HepG2 (cell line): ENCODE results near the gene NKD1.

ENCODE experiments used
- EZH2 ChIP-seq: conservative IDR thresholded peaks from 2 replicates; pipeline ENCODE4 v1.6.1; 2012; ENCODE audit warnings: mild to moderate bottlenecking, low read depth, low read length, moderate library complexity
- NR3C1 ChIP-seq: sonication (generic); formaldehyde crosslinking; IDR thresholded peaks from 2 replicates; pipeline ENCODE4 v1.4.0; 2020; ENCODE audit warnings: missing genetic modification reagents
- POLR2A ChIP-seq, 2 experiments: IDR thresholded peaks; 2 replicates each; pipeline ENCODE4 v1.6.1; 2011; ENCODE audit warnings: low read depth in 2 of 2, low read length in 2 of 2, mild to moderate bottlenecking in 1 of 2, moderate library complexity in 1 of 2; ENCODE audit not compliant: insufficient read depth in 1 of 2
- PRPF4 ChIP-seq: fragments of 200-400 bp; formaldehyde crosslinking; IDR thresholded peaks from 2 replicates; pipeline ENCODE4 v1.6.1; 2016; ENCODE audit warnings: low read length, low read depth; ENCODE audit not compliant: poor library complexity, severe bottlenecking
- SMC3 ChIP-seq: IDR thresholded peaks from 2 replicates; pipeline ENCODE4 v1.6.1; 2011; ENCODE audit warnings: low read length, improper control_type of control experiment
- SUZ12 ChIP-seq: fragments of 150-350 bp; IDR thresholded peaks from 2 replicates; pipeline ENCODE4 v1.6.1; 2014; ENCODE audit warnings: low read depth, low read length
- ZKSCAN8 ChIP-seq: IDR thresholded peaks from 2 replicates; pipeline ENCODE4 v1.6.1; 2016; ENCODE audit warnings: borderline replicate concordance, missing genetic modification reagents, missing compliant biosample characterization
- ZNF530 ChIP-seq: sonication (generic); formaldehyde crosslinking; IDR thresholded peaks from 2 replicates; pipeline ENCODE4 v1.5.0; 2020; ENCODE audit warnings: low read depth, mild to moderate bottlenecking, missing genetic modification reagents
- TF ChIP-seq, protein P1 (sequence below): sonication (generic); formaldehyde crosslinking; IDR thresholded peaks from 2 replicates; pipeline ENCODE4 v1.5.0; 2020; ENCODE audit warnings: mild to moderate bottlenecking, missing genetic modification reagents, moderate library complexity
- TF ChIP-seq, protein P2 (sequence below): sonication (generic); formaldehyde crosslinking; IDR thresholded peaks from 2 replicates; pipeline ENCODE4 v1.5.0; 2020; ENCODE audit warnings: mild to moderate bottlenecking, missing genetic modification reagents, borderline replicate concordance
- TF ChIP-seq, protein P3 (sequence below): sonication (generic); formaldehyde crosslinking; IDR thresholded peaks from 2 replicates; pipeline ENCODE4 v1.5.0; 2020; ENCODE audit warnings: missing genetic modification reagents

DNA sequence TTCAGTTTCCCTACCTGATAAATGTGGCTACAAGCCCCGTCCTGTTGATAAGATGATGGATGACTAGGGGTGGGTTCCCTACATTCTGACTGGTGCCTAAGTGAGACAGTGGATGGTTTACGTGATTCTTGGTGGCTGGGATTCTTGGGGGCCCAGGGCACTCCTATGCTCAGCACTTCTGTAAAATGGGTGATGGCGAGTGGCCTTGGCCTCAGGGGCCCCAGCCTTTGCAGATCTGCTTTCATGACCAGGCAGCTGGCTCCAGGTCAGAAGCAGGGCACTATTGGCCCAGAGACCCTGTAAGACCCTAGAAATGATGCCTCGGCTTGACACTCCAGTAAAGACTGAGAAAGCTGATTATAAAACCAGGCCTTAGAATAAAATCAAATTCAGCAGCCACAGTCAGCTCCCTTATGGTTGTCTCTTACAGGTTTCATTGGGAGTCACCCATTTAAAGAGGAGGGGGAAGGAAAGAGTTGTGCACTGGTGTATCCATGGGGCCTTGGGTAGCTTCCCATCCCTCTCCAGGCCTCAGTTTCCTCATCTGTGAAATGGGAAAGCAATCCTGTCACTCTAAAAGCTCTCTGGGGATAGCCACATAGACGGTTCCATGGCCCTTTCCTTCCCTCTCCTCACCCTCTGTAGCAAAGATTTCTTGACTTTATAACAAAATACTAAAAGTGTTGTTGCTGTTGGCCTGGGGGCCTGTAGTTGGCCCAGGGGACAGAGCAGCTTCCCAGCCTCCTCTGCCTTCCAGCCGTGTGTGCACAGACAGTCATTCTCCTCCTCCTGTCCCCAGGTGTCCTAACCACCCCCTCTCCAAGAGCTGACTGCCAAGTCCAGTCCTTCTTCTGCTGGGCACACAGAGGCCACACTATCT is 131.7 kb downstream of the NKD1 start:
- TF ChIP-seq, protein P1, sequence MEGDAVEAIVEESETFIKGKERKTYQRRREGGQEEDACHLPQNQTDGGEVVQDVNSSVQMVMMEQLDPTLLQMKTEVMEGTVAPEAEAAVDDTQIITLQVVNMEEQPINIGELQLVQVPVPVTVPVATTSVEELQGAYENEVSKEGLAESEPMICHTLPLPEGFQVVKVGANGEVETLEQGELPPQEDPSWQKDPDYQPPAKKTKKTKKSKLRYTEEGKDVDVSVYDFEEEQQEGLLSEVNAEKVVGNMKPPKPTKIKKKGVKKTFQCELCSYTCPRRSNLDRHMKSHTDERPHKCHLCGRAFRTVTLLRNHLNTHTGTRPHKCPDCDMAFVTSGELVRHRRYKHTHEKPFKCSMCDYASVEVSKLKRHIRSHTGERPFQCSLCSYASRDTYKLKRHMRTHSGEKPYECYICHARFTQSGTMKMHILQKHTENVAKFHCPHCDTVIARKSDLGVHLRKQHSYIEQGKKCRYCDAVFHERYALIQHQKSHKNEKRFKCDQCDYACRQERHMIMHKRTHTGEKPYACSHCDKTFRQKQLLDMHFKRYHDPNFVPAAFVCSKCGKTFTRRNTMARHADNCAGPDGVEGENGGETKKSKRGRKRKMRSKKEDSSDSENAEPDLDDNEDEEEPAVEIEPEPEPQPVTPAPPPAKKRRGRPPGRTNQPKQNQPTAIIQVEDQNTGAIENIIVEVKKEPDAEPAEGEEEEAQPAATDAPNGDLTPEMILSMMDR (CRISPR knock-in tag): no peak
- TF ChIP-seq EZH2 (no peak), ZKSCAN8 (CRISPR knock-in tag) (no peak), POLR2A (IDR thresholded peaks at IDR 0.05; ENCODE audit: insufficient read depth in 1 of 2, low read depth in 2 of 2, low read length in 2 of 2) (no peak), SUZ12 (no peak), NR3C1 (CRISPR knock-in tag) (no peak), SMC3 (no peak), PRPF4 (no peak), ZNF530 (no peak)
- TF ChIP-seq, protein P2, sequence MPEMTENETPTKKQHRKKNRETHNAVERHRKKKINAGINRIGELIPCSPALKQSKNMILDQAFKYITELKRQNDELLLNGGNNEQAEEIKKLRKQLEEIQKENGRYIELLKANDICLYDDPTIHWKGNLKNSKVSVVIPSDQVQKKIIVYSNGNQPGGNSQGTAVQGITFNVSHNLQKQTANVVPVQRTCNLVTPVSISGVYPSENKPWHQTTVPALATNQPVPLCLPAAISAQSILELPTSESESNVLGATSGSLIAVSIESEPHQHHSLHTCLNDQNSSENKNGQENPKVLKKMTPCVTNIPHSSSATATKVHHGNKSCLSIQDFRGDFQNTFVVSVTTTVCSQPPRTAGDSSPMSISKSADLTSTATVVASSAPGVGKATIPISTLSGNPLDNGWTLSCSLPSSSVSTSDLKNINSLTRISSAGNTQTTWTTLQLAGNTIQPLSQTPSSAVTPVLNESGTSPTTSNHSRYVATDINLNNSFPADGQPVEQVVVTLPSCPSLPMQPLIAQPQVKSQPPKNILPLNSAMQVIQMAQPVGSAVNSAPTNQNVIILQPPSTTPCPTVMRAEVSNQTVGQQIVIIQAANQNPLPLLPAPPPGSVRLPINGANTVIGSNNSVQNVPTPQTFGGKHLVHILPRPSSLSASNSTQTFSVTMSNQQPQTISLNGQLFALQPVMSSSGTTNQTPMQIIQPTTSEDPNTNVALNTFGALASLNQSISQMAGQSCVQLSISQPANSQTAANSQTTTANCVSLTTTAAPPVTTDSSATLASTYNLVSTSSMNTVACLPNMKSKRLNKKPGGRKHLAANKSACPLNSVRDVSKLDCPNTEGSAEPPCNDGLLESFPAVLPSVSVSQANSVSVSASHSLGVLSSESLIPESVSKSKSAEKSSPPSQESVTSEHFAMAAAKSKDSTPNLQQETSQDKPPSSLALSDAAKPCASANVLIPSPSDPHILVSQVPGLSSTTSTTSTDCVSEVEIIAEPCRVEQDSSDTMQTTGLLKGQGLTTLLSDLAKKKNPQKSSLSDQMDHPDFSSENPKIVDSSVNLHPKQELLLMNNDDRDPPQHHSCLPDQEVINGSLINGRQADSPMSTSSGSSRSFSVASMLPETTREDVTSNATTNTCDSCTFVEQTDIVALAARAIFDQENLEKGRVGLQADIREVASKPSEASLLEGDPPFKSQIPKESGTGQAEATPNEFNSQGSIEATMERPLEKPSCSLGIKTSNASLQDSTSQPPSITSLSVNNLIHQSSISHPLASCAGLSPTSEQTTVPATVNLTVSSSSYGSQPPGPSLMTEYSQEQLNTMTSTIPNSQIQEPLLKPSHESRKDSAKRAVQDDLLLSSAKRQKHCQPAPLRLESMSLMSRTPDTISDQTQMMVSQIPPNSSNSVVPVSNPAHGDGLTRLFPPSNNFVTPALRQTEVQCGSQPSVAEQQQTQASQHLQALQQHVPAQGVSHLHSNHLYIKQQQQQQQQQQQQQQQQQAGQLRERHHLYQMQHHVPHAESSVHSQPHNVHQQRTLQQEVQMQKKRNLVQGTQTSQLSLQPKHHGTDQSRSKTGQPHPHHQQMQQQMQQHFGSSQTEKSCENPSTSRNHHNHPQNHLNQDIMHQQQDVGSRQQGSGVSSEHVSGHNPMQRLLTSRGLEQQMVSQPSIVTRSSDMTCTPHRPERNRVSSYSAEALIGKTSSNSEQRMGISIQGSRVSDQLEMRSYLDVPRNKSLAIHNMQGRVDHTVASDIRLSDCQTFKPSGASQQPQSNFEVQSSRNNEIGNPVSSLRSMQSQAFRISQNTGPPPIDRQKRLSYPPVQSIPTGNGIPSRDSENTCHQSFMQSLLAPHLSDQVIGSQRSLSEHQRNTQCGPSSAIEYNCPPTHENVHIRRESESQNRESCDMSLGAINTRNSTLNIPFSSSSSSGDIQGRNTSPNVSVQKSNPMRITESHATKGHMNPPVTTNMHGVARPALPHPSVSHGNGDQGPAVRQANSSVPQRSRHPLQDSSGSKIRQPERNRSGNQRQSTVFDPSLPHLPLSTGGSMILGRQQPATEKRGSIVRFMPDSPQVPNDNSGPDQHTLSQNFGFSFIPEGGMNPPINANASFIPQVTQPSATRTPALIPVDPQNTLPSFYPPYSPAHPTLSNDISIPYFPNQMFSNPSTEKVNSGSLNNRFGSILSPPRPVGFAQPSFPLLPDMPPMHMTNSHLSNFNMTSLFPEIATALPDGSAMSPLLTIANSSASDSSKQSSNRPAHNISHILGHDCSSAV: no peak
- TF ChIP-seq, protein P3, sequence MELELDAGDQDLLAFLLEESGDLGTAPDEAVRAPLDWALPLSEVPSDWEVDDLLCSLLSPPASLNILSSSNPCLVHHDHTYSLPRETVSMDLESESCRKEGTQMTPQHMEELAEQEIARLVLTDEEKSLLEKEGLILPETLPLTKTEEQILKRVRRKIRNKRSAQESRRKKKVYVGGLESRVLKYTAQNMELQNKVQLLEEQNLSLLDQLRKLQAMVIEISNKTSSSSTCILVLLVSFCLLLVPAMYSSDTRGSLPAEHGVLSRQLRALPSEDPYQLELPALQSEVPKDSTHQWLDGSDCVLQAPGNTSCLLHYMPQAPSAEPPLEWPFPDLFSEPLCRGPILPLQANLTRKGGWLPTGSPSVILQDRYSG (CRISPR knock-in tag): no peak
